RKO (cell line): Measurements from ENCODE around the gene OXCT1.

Experiments
- DNase-seq: peaks from one replicate; pipeline ENCODE4 v3.0.0-alpha.2; 2016; ENCODE audit warnings: low spot score

Gene OXCT1

DNA sequence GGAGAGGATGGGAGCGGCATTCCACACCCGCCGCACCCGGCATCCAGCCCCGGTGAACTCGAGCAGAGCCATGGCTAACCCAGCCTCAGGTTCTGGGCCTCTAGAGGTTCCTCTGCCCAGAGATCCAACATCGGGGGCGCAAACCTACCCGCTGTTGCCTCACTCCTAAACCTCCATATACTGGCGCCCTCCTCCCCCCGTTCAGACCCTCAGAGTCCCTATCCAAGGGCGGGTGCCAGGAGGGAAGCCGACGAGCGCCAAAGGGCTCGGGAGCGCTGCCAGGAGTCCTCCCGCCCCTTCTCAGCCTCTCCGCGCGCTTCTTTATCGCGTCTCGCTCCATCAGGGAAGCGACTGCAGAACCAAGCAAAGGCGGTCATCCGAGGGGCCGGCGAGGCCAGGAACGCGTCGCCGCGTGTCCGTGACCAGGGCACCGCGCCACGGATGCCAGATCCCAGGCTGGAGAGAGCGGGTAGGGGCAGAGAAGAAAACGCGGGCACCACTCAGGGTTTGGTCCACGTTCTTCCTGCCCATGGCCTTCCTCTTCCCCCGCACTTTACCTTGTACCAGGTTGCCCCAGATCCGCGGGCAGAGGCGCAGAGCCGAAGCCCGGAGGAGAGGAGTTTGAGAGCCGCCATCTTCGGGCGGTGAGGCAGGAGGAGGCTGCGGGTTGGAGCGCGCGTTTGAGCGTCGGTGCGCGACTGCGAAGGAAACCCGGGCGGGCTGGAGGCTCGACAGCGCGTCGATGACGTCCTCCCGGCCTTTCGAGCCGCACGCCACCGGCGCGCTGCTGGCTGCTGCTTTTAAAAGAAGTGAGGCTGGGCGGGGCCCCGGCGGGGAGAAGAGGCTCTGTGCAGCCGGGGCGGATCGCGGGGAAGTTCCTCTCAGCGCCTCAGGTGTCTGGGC, at the start of gene OXCT1:
Gene OXCT1 (minus strand): TSS at position 702 of the 903 bp plus-strand sequence. CDS start 67 bp downstream, at position 635.
- DNase-seq: peak; percentile 87

DNA sequence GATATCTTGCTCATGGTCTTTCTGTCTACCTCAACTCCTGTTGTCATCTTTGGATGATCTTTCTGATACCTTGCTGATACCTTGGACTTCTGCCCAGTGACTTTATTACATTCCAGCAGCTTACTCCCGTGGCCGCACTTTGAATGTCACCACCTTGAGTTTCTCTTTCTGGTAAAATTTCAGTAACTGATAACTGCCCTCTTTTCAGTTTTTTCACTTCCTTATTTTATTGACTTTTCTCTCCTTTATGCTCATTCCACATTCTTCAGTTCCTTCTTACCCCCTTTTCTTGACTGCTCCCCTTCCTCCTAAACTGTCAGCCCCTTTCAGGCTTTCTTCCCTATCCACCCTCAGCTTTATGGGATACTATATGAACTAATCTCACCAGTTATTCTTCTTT, 47.9 kb upstream of the OXCT1 start:
- no peak for DNase-seq

DNA sequence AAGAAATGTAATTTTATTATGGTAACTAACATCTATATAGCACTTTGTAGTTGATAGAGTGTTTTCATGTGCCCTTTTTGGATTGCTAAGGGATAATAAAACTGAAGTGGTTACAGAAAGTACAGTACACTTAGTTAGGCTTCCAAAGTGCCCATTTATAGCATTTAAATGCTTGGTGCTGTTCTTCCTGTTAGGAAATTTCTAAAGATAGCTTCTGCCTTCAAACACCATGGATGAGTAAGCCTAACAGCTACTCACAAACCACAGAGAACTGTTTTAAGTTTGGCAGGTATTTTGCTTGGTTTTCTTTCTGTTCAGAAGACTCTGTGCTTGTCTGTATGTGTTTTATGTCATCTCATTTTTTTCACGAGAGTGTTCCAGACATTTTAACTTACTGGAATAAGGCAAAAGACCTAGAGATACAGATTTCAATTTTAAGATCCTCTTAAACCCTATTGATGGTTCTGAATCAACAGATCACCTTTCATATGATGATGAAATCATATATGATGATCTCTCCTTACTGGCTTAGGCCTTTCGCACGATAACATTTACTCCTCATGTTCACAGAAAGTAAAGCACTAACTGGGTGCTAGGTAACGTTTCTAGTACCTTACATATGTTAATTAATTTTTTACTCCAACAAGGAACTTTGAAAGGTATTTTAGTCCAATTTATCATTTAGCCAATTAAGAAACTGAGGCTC, 38.3 kb upstream of the OXCT1 start:
- peak; percentile 34 for DNase-seq

DNA sequence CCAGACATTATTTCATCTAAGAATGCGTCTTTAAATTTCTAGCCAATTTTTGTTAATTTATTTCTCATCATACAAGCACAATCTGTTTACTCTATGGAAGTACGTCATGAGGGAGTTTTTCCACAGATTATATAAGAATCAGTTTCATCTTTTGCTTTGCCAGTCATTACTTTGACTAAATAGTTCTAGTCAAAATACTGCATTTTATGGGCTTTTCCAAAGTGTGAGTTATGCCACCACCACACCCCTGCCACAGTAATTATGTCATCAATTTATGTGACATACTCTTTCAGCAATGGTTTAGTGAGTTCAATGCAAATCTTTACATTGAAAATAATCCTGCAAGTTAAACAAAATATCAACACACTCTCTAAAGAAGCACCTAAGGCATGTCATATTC, 35.9 kb upstream of the OXCT1 start:
- DNase-seq: no peak

DNA sequence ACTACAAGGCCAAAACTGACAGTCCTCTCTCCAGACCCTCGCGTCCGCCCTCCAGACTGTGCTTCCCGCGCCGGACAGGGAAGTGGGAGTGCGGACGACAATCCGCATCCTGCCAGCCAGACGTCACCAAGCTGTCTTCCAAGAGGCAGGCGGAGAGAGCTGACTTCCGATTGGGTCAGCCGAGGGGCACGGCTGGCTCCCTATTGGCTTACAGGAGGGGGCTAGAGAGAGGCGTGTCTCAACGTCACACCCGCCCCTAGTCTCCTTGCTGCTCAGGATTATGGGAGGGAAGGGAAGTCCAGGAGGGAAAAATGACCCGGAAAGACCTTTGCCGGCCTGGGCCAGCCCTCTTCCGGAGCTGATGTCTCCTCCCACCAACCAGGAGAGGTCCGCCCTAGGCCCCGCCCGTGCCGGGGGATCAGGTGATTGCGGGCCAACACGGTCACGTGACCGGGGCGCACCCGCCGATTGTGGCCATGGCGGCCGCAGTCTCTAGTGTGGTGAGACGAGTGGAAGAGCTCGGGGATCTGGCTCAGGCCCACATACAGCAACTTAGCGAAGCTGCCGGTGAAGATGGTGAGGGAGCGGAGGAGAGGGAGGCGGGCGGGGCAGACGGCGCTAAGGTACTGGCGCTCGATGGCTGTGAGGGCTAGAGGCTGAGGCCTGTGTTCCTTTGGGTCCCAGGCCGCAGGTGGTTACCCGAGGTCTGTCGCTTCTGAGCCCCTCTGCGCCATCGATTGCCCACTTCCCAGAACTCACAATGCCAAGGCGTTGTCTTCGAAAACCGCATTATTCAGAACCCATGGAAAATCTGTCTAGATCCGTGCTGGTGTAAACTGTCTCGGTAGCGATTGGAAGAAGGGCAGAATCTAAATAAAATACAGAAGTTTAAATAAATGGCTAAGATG, 33.9 kb upstream of the OXCT1 start, which contains the start of gene RIMOC1:
Gene RIMOC1 (plus strand): TSS at position 453 of the 908 bp plus-strand sequence. CDS start 24 bp downstream, at position 477.
- peak; percentile 99 for DNase-seq

DNA sequence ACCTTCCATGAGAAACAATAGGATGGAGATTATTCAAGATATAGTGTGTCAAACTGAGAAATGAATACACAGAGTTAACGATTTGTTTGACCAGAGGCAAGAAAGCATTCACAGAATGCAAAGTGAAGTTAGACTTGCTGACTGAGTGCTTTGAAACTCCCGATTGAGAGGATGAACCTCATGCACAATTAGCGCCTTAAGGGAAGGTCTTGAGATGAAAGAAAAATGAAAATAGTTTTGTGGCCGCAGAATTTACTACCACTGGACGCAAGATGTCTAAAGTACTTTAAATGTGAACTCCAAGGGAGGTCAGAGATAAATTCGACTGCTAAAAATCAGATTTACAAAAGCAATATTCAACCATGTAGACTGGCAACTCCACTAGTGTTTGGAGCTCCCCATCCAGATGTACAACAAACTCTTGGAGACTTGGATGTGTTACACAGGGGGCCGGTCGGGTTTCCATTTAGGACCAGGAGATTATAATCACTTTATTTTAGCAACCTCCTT, 33.2 kb upstream of the OXCT1 start:
- DNase-seq: no peak

DNA sequence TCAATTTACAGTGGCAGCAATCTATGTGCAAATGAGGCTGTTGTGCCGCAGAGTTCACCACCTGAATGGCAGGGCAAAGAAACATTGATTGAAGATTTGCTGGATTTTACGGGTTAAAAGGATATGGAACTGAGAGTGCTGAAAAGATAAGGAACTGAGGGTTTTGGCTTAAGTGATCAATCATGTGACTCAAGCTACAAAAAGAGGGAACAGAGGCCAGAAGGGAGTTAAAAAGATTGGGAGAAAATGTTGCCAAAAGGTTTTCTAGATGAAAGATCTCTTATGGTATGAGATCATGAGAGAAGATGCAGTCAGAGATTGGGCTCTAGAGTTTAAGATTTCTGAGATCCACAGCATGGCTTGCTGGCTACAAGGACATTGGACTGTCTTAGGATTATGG, 26.0 kb upstream of the OXCT1 start:
- no peak for DNase-seq

DNA sequence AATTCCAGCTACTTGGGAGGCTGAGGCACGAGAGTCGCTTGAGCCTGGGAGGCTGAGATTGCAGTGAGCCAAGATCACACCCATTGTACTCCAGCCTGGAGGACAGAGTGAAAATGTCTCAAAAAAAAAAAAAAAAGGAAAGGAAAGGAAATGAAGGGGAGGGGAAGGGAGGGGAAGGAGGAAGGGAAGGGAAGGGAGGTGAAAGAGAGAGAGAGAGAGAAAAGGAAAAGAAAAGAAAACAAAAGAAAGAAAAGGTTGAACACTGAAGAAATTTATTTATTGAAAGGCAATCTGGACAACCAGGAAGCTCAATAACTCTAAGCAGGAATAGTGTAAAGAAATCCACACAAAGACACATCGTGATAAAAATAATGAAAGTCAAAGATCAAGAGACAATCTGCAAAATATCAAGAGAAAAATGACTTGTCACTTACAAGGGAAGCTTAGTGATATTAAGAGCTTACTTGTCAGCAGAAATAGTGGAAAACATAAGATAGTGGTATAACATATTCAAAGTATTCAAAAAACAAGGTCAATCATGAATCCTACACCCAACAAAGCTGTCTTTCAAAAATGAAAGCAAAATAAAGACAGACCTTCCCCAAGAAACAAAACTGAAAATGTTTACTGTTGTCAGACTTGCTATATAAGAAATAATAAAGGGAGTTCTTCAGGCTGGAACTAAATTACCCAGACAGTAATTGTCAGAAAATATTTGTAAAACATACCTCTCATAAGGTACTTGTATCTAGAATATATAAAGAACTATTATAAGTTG, 23.0 kb upstream of the OXCT1 start:
- no peak for DNase-seq

DNA sequence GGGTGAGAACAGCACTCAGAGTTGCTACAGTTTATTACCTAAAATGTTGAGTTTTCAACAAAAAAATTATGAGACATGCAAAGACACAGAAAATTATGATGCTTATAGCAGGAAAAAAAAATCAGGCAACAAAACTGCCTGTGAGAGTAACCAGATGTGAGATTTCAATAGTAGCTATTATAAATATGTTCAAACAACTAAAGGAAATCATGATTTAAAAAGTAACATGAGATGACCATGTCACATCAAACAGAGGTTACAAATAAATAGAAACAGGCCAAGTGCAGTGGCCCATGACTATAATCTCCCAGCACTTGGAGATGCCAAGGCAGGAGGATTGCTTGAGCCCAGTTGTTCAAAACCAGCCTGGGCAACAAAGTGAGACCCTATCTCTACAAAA, 21.8 kb upstream of the OXCT1 start:
- DNase-seq: no peak

DNA sequence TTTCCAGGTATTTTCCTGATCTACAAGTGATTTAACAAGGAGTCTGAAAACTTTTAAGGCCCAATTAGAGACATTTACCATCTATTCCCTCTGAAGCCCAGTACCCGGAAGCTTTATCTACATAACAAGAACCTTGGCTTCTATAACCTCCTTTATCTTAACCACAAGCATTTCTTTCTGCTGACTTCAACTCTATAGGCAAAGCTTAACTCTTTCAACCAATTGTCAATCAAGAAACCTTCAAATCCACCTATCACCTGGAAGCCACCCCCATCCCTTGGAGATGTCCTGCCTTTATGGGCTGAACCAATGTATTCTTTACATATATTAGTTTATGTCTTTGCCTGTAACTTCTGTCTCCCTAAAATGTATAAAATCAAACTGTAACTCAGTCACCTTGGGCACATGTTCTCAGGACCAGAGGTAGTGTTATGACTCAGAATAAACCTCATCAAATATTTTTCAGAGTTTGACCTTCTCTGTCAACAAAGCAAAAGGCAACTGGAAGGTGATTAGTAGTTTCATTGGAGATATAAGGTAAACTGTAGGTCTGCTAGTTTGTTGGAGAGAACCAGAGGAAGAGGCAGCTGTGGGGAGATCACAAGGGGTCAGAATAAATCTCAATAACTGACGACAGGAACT, 21.0 kb upstream of the OXCT1 start:
- no peak for DNase-seq

DNA sequence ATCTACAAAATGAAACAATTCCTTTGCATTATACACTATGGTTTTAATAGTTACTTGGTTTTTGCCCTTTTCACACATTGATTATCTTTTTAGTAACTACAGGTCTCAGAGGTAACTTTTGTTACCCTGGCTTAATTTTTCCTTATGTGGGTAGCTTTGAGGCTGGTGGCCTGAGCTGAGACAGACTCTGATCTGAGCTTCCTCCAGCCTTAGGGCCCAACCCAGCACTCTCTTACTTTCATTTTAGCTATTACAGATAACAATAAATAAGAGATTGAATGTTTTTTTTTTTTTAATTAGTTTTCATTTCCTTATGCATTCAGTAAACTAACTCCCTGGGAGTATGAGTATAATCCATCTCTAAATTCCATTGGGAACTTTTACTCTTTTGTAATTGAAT, 15.1 kb upstream of the OXCT1 start:
- no peak for DNase-seq

DNA sequence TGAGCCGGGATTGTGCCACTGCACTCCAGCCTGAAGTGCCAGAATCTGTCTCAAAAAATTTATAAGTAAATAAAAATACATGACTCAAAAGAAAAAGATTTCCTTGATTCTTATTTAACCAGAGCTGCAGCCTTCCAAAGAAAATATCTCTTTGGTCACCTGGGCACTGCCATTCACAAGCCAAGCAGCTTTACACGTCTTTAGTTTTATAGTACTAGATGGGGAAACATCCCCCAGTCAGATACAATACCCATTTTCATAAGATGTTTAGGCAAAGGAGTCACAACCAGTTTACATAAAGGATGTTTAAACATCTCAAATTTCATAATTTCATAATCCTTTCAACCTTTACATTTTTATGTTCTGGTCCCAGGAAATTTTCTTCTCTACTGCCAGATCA, 13.7 kb upstream of the OXCT1 start:
- DNase-seq: no peak

DNA sequence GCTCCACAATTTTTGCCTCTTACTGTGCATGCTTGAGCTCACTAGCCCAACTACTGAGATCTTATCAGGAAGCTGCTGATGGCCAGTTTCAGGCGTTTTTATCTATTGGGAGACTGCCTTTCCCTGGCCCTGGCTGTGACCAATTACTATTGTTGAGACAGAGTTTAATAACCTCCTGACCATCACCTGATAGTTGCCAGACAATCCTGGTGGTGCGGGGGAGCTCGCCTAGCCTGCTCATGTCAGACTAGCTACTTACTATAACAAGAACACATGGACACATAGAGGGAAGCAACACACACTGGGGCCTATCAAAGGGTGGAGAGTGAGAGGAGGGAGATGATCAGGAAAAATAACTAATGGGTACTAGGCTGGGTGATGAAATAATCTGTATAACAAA, 13.0 kb upstream of the OXCT1 start:
- DNase-seq: no peak

DNA sequence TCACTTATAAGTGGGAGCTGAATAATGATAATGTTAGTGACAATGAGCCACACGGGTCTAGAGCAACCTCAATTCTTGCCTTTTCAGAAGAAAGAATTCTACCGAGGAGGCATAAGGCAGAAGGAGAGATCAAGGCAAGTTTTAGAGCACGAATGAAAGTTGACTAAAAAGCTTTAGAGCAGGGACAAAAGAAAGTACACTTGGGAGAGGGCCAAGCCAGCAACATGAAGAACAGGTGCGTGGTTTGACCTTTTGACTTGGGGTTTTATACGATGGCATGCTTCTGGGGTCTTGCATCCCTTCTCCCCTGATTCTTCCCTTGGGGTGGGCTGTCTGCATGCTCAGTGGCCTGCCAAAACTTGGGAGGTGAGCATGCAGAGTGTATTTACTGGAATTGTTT, 12.5 kb upstream of the OXCT1 start:
- DNase-seq: no peak

DNA sequence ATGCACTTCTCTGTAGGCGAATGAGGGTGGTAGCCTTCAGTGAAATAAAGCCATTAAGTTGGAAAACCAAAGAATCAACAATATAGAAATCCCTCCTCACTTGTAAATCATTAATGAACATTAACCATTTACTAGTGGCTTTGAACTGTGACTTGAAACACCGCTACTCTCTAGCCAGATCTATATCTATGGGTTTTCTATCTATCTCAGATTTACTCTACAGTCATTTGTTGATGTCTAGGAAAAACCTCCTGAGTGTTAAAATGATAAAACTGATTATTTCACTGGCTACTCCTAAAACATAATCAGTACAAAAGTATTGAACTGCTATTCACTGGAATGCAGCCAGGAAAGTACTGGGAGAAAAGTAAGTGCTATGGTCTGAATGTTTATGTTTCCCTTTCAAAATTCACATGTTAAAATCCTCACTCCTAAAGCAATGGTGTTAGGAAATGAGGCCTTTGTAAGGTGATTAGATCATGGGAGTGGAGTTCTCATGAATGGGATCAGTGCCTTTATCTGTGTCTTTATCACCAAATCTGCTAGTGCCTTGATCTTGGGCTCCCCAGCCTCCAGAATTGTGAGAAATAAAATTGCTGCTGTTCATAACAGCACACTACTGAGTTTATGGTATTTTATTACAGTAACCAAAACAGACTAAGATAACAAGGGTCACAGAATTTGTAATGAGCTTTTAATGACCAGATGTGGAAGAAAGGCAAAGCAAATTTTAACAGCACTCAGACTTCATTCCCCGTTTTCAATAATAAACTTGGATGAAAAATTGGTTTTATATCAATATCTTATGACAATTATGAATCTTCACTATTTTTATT, 8.6 kb upstream of the OXCT1 start:
- DNase-seq: no peak

DNA sequence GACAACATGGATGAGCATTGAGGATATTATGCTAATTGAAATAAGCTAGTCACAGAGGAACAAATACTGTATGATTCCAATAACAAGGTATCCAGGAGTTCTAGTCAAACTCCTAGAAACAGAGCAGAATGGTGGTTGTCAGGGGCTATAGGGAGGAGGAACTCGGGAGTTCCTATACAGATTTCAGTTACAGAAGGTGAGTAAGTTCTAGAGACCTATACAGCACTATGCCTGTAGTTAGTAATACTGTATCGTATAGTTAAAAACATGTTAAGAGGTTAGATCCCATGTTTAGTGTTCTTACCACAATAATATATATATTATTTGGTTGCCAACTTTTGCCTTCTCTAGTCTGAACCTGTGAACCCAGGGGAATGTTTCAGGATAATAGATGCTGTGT, 7.9 kb upstream of the OXCT1 start:
- DNase-seq: no peak

DNA sequence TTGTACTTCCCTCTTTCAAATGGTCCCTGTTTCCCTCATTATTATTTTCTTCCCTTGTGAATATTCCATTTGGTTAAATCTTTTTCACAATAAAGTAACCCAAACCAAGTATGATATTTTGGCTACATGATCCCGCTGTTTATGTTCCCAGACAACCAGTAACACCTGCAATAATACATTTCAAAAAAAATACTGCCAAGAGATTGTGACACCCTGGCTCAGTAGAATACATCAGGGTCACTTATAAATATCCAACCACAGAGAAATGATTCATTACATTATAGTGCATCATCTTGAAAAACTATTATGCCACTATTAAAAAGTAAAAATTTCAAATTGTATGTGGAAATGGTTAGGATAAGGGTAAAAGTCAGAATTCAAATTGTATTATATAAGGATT, 7.2 kb upstream of the OXCT1 start:
- no peak for DNase-seq

DNA sequence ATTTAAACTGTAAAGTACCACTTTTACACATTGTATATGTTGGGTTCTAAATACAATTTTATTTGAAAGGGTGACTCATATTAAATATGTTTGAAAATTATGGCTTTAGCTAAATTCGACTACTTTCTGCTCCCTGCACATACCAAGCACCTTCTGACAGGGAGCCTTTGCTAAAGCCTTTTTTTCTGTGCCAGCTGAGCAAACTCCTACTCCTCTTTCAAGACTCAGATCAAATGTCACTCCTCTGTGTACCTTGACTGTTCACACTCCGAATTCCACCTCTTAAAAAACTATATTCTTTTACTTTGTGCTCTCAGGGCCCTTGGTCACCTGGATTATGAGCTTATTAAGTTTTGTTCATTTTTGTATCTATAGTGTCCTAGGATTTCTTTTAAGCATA, 6.5 kb upstream of the OXCT1 start:
- no peak for DNase-seq

DNA sequence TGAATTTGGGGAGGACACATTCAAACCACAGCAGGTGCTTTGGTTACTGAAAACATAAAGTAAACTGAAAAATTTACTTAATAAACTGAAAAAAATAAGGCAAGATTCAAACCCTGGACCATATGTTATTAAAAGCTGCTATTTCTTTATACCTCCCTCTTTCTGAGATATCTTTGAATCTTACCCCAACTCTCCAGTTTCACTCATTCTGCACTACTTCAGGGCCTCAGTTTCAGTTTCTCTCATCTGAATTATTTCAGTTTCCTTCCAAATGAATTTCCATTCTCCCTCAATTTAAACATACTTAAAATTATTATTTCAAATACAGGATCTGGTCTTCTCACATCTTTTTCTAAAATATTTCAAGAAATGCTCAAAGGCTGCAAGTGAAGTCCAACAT, 4.9 kb upstream of the OXCT1 start:
- no peak for DNase-seq

DNA sequence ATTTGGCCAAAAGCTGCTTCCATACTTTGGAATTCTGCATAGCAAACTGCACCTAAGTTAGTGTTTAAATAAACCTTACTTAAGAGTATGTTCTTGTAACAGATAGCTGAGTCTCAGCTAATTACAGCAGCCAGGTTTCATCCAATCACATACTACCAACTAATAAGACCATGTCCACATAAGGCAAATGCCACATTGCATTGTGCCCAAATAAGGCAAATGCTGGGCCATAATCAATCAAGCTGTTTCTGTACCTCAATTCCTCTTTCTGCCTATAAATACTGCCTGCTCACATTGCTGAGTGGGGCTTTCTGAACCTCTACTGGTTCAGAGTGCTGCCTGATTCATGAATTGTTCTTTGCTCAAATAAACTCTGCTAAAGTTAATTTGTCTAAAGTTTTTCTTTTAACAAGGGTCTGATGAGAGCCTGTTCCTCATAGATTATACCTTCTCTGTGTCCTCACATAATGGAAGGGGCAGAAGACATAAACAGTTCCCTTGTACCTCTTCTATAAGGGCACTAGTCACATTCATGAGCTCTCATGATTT, 4.4 kb upstream of the OXCT1 start:
- DNase-seq: no peak
